HG03045 (cell line): ENCODE data around the gene PTGS2.
"Not testable (repeated sequence)": the region's sequence is repeated elsewhere in the genome, so short reads cannot be mapped to it uniquely, and the experiment has no call there.

ENCODE experiments used
- ATAC-seq: cut with Tn5 transposase; IDR thresholded peaks from one replicate; pipeline ENCODE4 v1.9.1; 2021; ENCODE audit warnings: mild to moderate bottlenecking, moderate library complexity; ENCODE audit not compliant: unreplicated experiment

PTGS2 gene

DNA sequence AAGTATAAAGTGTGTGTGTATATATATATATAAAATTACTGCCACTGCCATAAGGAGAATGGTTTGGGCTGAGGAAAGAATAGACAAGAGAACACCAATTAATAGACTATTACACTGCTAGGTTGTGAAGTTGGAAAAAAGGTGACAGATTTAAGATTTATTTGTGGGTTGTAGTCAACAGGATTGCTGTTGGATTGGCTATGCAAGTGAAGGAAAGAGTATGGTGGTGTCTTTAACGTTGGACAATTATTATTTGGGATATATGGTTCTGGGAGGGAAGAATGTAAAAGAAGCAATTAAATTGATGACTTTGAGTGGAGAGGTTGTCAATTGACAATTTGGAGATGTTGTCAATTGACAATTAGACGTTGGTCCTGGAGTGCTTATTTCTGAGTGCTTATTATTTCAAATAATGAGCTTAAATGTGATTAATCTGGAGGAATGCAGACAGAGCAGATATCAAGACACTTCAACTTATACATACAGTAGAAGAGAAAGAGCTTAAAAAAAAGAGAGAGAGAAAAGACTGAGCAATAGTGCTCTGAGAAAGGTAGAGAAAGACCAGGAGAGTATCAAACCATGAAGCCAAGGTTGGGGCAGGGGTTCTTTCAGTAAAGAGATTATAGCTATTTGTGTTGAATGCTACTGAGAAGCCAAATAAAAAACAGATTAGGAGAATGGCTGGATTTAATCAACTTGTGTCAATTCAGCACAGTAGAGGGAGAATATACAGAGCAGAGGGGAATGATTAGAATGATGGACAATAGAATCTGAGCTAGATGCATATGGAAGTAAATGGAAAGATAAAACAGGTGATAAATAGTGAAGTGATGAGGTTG lies 9.7 kb downstream of the PTGS2 start:
- ATAC-seq = no peak

DNA sequence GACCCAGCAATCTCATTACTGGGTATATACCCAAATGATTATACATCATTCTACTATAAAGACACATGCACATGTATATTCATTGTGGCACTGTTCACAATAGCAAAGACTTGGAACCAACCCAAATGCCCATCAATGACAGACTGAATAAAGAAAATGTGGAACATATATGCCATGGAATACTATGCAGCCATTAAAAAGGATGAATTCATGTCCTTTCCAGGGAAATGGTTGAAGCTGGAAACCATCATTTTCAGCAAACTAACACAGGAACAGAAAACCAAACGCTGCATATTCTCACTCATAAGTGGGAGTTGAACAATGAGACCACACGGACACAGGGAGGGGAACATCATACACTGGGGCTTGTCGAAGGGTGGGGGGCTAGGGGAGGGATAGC lies 10.4 kb downstream of the PTGS2 start:
- not testable (repeated sequence) for ATAC-seq

DNA sequence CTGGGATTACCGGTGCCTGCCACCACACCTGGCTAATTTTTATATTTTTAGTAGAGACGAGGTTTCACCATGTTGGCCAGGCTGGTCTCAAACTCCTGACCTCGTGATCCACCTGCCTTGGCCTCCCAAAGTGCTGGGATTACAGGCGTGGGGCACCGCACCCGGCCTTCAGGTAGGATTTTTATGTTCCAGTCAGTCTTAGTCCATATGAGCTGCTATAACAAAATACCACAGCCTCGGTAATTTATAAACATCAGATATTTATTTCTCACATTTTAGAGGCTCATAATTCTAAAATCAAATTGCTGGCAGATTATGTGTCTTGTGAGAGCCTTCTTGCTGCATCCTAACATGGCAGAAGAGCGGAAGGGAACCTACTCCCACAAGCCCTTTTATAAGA lies 16.0 kb downstream of the PTGS2 start:
- not testable (repeated sequence) for ATAC-seq

DNA sequence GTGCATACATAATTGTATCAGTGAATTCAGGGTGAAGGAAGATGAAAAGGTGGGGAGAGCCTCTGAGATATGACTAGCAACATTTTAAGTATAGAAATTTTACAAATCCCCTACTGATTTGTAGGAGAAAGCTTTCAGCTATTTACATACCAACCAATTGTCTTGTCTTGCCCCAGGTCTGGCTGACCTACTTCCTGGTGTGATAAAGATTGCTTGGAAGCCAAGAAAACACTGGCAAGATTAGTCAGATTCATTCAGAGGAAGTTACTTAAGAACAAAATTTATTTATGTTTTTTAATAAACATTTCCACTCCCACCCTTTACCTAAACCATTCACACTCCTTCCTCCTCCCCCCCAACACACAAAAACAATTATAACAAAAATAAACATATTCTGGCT lies 17.5 kb downstream of the PTGS2 start:
- ATAC-seq = no peak

DNA sequence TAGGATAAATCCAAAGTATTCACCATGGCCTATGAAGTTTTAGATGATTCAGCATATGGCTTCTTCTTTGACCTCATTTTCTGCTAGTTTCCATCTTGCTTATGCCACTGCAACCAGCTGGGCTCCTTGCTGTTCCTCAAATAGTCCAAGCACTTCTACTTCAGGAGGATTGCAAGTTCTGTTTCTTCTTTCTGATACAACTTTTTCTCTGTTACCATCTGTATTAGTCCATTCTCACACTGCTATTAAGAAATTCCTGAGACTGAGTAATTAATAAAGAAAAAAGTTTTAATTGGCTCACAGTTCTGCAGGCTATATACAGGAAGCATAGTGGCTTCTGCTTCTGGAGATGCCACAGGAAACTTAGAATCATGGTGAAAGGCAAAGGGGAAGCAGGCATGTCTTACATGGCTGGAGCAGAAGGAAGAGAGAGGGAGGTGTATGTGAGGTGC lies 20.3 kb downstream of the PTGS2 start:
- ATAC-seq = no peak

DNA sequence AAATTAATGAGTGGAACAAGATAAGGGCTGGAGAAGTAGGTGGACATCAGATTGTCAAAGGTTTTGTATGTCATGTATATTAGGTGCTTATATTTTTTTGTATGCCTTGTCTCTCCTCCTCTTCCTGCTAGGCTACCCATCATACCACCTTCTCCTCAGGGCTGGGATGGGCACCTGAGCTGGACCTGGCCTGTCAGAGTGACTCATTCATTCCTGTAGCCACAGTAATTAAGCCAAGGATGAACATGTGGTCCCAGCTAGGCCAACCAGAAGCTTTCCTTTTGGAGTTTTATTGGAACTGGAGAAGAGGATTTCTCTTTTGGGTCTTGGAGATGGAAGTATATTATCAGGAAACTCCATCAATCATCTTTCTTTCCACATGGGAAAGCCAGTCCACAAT lies 21.2 kb downstream of the PTGS2 start:
- no peak for ATAC-seq

DNA sequence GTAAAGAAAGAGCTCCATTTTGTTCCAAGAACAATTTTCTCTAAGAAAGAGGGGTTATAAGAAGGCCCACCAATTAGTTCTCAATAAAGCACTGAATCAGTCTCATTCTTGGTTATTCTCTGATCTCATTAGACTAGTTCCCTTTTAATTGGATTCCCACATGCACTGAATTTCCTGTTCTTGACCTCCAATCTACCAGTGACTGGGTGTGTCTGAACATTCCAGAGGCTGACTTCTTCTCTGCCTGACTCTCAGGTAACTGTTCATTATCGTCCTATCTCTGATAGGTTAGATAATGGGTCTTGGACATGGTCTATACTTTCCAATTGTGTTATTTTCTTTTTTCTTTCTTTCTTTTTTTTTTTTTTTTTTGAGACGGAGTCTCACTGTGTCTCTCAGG lies 22.7 kb downstream of the PTGS2 start:
- no peak for ATAC-seq

DNA sequence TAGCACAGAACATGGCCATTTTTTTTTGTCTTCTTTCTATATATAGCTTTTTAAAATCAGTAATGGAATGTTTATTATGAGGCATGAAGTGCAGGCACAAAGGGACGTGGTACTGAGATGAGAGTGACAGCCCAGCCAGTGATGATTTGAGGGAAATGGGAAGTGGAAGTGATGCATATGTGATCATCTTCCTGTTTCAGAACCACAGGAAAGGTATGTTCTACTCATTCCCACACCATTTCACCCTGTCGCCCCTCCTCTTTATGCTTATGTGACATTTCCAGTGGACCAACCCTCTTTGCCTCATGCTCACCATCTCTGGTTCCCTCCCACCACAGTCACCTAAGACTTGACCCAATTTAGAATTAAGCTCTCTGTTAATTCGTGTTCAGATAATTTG lies 24.3 kb downstream of the PTGS2 start:
- ATAC-seq = no peak

DNA sequence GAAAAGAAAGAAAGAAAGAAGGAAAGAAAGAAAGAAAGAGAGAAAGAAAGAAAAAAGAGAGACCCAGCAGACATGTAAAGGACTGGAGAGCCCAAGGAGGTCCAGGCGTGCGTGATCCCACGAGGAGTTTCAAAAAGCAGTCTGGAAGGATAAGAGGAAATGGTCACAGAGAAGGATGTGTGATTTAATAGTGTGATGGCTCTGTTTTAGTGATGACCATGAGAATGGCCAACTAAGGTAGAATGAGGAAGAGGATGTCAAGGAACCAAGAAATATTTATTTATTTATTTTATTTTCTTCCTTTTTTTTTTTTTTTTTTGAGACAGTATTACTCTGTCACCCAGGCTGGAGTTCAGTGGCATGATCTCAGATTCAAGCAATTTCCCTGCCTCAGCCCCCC lies 25.5 kb downstream of the PTGS2 start:
- ATAC-seq = no peak

DNA sequence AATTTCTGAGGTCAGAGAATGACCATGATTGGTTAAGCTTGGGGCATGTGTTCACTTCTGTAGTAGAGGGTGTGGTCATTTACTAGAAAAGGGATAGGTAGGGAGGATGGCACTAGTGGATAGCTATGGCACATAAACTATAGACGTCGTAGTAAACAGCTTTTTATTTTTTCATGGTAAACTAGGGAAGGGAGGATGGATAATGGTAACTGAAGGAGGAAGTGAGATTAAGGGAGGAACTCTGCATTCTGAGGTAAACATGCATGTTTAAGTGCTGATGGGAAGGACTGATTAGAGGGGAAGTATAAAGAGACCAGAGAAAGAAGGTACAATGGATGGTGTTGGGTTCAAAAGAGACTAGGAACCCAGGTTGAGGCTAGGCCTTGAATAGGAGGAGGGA lies 26.9 kb downstream of the PTGS2 start:
- ATAC-seq = no peak

DNA sequence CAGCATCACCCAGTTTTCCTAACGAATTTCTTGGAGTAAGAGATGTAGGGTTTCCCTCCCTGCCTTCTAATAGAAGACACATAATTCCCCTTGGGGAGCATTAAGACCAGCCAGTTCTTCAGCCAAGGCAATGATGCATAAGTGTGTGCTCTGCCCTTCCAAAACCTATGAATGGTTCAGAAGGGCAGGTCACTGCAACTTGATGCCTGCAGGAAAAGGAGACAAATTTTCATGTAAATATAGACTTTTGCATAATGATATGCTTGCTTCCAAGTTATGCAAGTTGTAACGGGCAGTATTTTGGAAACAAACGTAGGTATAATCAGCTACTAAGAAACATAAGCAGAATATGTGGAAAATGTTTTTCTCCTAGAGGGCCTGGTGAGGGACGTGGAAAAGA lies 31.6 kb downstream of the PTGS2 start:
- no peak for ATAC-seq

DNA sequence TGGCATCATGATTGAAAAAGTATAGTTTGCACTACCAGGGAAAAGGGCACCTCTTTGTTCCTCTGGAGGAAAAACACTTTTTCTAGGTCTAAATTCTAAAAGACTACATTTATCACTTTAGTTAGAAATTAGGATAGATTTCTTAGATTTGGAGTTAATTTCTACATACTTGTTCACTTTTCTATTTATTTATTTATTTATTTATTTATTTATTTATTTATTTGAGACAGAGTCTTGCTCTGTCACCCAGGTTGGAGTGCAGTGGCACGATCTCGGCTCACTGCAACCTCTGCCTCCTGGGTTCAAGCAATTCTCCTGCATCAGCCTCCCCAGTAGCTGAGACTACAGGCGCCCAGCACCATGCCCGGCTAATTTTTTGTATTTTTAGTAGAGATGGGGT lies 32.2 kb downstream of the PTGS2 start:
- not testable (repeated sequence) for ATAC-seq

DNA sequence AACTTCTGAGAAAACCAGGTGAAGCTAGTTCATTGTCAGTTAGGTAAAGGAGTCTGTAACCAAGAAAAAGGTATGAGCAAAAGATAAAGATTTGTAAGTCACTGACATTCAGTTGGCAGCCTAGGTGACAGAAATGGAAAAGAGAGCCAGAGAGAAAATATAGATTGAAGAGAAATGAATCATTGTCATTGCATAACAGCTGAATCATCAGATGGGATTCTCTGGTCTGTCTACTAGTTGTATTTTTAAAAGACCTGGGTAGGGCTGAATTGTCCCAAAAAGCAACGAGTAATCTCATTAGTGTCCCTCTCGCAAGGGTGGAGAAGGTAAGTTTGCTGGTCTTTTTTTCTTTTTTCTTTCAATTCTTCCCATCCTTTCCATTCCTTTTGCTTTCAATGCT lies 36.6 kb downstream of the PTGS2 start:
- ATAC-seq = no peak

DNA sequence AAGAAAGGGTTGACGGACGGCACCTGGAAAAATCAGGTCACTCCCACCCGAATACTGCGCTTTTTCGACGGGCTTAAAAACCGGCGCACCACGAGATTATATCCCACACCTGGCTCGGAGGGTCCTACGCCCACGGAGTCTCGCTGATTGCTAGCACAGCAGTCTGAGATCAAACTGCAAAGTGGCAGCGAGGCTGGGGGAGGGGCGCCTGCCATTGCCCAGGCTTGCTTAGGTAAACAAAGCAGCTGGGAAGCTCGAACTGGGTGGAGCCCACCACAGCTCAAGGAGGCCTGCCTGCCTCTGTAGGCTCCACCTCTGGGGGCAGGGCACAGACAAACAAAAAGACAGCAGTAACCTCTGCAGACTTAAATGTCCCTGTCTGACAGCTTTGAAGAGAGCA lies 42.7 kb downstream of the PTGS2 start:
- not testable (repeated sequence) for ATAC-seq

DNA sequence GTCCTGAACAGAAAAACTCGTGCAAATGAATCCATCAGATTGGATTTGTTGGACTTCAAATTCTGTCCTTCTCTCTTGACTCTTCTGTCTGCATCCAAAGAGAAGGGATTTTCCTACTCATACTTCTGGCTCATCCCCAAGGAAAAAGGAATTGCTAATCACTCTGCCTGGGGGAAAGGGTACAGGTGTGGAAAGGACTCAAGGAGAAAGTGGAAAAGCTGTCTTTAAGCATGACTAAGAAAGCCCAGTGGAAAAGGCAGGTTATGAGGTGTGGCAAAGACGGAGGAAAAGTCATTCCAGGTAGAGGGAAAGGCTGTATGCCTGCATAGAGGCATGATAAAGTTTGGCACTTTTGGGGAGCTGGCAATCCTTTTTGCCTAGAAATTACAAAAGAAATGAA lies 43.4 kb downstream of the PTGS2 start:
- no peak for ATAC-seq

DNA sequence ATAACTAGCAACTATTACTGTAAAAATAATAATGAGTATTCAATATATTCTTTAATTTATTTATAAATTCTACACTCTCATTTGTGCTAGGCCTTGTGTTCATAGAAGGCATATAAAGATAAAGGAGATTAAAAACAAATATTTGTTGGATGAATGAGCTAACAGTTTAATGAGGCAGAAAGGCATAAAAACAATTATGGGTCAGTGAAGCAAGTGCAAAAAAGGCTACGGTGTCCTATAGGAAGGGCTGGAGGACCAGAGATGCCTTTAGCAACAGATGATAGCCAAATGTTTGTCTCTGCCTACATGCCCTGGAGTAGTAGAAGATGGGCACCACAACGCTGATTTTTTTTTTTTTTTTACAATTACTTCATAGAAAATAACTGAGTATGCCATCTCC lies 45.7 kb downstream of the PTGS2 start:
- ATAC-seq = no peak

DNA sequence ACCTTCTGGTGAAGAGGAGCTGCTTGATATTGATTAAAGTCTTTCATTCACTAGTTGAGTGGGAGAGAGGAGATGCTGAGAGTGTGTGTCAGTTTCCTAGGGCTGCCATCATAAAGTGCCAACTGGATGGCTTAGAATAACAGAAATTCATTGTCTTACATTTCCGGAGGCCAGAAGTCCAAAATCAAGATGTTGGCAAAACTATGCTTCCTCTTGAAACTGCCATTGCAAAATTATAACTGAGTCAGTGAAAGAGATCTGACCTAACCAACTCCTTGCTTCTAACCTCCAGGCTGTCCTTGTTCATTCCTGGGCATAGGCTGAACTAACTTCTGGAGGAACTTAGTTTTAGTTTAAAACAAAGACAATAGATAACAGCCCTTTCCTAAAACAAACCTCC lies 47.1 kb downstream of the PTGS2 start:
- no peak for ATAC-seq

DNA sequence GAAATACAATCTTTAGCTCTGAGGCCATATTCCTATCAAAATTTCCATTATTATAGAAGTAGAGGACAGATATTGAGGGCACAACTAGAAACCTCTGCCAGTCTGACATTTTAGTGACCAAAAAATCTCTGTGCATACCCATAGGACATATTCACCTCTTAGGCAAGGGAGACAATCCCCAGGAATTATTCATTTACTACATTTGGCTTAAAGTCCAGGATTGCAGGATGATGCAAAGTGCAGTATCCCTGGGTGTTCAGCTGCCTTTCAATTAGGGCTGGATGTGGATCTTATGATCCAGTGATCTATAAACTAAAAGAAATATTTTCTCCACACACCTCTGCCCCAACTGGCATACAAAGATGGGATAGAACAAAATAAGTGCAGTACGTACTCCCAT lies 50.9 kb downstream of the PTGS2 start:
- no peak for ATAC-seq

DNA sequence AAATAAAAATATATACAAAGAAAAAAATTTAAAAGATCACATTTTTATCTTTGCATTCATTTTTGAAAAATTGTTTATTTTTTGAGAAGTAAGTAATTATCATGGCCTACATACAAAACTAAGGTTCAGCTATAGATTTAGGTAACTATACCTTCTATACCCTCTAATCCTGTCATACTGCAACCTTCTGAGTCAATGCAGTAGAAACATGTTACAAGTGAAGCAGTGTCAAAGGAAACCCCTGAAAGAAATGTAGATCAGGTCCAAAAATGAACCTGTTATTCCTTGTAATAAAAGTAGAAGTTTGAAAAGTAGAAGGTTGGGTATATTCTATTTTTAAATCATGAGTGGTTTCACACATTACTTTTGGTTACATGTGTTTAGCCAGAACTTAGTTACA lies 51.3 kb downstream of the PTGS2 start:
- no peak for ATAC-seq

DNA sequence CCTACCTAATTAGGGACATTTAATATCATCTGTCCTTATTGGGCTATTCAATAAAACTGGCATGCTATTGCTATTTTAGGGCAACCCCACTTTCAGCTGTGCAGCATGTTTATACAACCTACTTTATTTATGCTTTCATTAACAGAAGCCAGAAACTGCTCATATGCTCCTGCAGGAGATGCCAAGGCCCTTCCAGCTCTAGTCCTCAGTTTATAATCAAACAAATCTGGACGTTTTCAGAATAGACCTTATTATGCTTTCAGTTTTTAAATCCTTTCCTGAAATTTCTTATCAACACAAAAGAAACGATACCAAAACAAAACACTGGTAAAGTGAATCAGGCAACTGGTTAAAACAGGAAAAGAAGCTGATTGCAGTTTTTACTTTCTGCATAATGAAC lies 53.2 kb downstream of the PTGS2 start:
- no peak for ATAC-seq

DNA sequence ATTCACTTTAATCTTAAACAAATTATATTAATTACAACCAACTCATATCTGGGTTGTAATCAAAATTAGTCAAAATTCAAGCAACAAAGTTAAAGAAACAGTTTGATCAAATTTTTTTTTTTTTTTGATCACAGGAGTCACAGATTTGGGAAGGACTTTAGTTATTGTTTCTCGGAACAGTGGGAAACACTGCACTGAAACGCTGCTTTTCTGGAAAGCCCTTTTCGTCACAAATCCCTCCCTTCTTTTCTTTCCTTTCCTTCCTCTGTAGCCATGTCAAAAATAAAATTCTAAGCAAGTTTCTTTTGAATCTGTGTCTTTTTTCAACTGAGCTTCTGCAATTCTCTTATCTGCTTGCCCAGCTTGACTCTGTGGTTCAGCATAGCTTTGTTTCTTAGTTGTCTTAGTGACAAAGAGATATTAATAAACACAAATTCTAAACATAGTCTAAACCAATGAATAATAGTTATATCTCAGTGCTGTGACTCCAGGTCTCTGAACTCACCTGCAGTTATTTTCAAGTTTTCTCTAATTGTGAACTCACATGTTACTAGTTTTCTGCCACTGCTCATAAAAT lies 53.8 kb downstream of the PTGS2 start:
- ATAC-seq = no peak

DNA sequence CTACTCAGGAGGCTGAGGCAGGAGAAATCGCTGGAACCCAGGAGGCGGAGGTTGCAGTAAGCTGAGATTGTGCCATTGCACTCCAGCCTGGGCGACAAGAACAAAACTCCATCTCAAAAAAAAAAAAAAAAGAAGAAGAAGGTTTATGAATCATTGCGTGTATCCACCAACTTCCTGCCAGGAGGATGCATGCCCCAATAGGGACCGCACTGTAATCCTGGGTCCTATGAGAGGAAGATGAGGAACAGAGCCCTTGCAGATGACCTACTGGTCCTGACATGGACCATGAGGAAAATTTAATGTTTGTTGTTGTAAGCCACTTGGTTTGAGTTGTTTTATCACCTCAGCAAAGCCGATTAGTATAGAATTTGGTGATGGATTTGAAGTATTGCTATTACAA lies 56.7 kb downstream of the PTGS2 start:
- no peak for ATAC-seq
